Measurements from ENCODE around the gene LHPP.

The LHPP gene

DNA sequence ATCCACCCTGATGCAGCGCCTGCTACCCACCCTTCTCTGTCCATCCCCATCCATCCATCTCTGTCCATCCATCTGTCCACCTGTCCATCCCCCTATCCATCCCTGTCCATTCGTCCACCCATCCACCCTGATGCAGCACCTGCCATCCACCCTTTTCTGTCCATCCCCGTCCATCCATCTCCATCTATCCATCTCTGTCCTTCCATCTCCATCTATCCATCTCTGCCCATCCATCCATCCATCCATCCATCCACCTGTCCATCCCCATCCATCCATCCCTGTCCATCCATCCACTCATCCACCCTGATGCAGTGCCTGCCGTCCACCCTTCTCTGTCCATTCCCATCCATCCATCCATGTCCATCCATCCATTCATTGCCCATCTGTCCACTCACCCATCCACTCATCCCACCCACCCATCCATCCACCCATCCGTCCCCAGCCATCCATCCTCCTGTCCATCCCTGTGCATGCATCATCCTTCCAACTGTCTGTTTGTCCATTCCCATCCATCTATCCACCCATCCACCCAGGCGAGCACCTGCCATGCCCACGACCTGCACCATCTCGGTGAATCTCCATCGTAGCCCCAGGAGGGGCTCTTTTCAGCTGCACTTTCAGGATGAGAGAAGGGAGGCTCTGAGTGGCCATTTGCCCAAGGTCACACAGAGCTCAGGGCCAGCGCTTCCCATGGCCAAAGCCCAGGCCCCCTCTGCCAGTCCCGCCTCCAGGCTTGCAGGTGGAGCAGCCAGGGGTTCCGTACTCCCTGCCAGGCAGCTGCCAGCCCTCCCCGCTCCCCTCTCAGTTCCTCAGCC is 137.4 kb downstream of the LHPP start:
- Histone ChIP-seq H3K27me3 (replicated peaks) (no peaks in the 10 kb centered on the region), H3K36me3 (replicated peaks) (no peaks in the 10 kb centered on the region), H3K4me3 (ENCODE audit: low read depth, low read length) (no peak overlapping the region), H3K27ac (no peak overlapping the region)
- in situ Hi-C loops (cut with HindIII; ENCODE audit: low pct_ligation_motif_present, low sequenced_read_pairs), result no loop called here
- no peak for DNase-seq
- TF ChIP-seq CTCF (IDR thresholded peaks at IDR 0.05; ENCODE audit: low read depth, low read length, missing control alignments), result no peak

DNA sequence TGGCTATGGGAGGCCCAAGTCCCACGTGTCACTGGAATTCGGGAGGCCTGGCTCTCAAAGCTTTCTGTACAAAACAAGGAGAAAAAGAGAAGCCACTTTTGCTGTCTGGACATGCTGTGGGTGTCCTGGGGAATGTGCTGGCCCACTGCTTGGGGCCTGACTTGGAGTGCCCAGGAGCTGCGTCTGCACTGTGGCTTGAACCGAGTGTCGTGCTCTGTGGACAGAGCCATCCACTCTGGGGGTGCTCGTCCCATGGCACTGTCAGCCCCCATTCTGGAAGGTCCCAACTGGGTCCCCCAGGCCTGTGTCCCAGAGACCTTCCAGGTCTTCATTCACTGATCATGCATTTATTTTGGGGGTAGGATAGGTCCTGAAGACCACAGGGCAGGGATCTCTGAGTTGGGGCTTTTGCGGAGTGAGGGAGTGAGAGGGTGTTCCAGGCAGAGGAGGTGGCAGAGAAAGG is 138.0 kb downstream of the LHPP start:
- TF ChIP-seq CTCF (IDR thresholded peaks at IDR 0.05; ENCODE audit: low read depth, low read length, missing control alignments), result no peak
- no peaks in the 10 kb centered on the region for H3K27me3 ChIP-seq (replicated peaks)
- in situ Hi-C loops (cut with HindIII; ENCODE audit: low pct_ligation_motif_present, low sequenced_read_pairs), result no loop called here
- H3K36me3 ChIP-seq (replicated peaks), result no peaks in the 10 kb centered on the region
- DNase-seq, result no peak
- no peak overlapping the region for H3K4me3 ChIP-seq (ENCODE audit: low read depth, low read length)
- no peak overlapping the region for H3K27ac ChIP-seq

DNA sequence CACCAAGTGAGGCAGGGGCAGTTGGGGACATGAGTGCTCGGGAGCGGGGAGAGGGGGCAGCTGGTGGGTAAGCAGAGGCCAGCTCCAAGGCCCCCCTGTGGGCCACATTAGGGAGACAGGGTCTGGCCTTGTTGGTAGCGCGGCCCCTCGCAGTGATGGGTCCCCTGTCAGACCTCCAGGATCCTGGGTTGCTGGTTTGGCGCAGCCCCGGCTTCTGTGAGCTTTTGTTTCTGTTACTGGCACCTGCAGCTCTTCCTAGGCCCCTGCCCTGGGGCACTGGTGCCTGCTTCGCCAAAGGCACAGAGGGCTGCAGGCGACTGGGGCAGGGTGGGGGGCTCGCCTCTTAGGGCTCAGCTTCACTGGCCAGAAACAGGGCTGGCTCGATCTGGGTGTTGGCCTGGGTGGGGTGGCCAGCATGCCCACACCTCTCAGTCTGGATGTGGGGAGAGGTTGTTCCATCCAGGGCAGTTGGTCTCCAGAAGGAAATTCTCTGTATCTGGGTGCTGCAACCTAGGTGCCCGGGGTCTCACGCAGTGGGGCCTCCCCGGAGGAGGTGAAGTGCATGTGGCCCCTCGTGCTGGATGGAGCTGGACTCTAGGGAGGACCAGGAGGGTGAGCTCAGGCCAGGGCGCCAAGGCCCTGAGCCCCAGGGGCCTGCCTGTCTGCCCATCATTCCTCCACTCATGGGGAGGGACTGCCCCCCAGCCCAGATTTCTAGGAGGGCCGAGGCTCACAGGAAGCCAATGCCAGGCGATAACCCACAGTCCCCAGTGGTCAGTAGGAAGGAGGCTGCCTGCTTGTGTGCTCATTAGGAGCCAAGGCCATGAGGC is 138.6 kb downstream of the LHPP start:
- in situ Hi-C loops (cut with HindIII; ENCODE audit: low pct_ligation_motif_present, low sequenced_read_pairs), result no loop called here
- no peaks in the 10 kb centered on the region for H3K36me3 ChIP-seq (replicated peaks)
- no peak overlapping the region for H3K4me3 ChIP-seq (ENCODE audit: low read depth, low read length)
- no peak overlapping the region for H3K27ac ChIP-seq
- no peak for DNase-seq
- no peaks in the 10 kb centered on the region for H3K27me3 ChIP-seq (replicated peaks)
- no peak for TF ChIP-seq CTCF (IDR thresholded peaks at IDR 0.05; ENCODE audit: low read depth, low read length, missing control alignments)

GRCh38 chr10:124601016-124601415 is 139.4 kb downstream of the LHPP start:
- no peaks in the 10 kb centered on the region for H3K27me3 ChIP-seq (replicated peaks)
- H3K36me3 ChIP-seq (replicated peaks), result no peaks in the 10 kb centered on the region
- in situ Hi-C loops (cut with HindIII; ENCODE audit: low pct_ligation_motif_present, low sequenced_read_pairs), result no loop called here
- TF ChIP-seq CTCF (IDR thresholded peaks at IDR 0.05; ENCODE audit: low read depth, low read length, missing control alignments), result no peak
- no peak overlapping the region for H3K4me3 ChIP-seq (ENCODE audit: low read depth, low read length)
- no peak for DNase-seq
- no peak overlapping the region for H3K27ac ChIP-seq

- in situ Hi-C loops (cut with HindIII; ENCODE audit: low pct_ligation_motif_present, low sequenced_read_pairs), result no loop called here
- no peak for TF ChIP-seq CTCF (IDR thresholded peaks at IDR 0.05; ENCODE audit: low read depth, low read length, missing control alignments)
- Histone ChIP-seq H3K36me3 (replicated peaks) (no peaks in the 10 kb centered on the region), H3K4me3 (ENCODE audit: low read depth, low read length) (no peak overlapping the region), H3K27ac (no peak overlapping the region), H3K27me3 (replicated peaks) (no peaks in the 10 kb centered on the region)
- DNase-seq, result no peak
Observed at GRCh38 chr10:124601431-124602120, 140.0 kb downstream of the LHPP start.
